ENCODE measurements around the gene SERPINB3. TPM values are rescaled to one million over a fixed set of nuclear protein-coding genes. Genes with fewer than 3 reads are reported as not detected.

Gene SERPINB3
- total RNA-seq, 4 donors from 2014 or later = not detected

- no peak for TF ChIP-seq POLR2A (IDR thresholded peaks at IDR 0.05)
- no peaks in the 10 kb centered on the region for H3K4me1 ChIP-seq
- in situ Hi-C loops (cut with MboI; ENCODE audit: low pct_ligation_motif_present in 1 of 4, low pct_unique_long_range_greater_than_20kb in 1 of 4, low sequenced_read_pairs in 3 of 4) = no loop called here
These were observed 20.0 kb upstream of the SERPINB3 start for GRCh38 chr18:63681449-63682340.

GRCh38 chr18:63679820-63680606, 18.3 kb upstream of the SERPINB3 start:
- WGBS, 2 donors (ENCODE audit: low coverage in 1 of 2) = 47 to 74% methylated on average over 4 to 5 of the region's 5 CpGs

More at GRCh38 chr18:63681449-63682340, 20.0 kb upstream of the SERPINB3 start:
- 45 to 60% methylated on average over 2 of the region's 2 CpGs for WGBS, 2 donors (ENCODE audit: low coverage in 1 of 2)
- H3K27ac ChIP-seq = no peak overlapping the region
- H3K27me3 ChIP-seq = no peaks in the 10 kb centered on the region
- no peaks in the 10 kb centered on the region for H3K9me3 ChIP-seq
- no peak overlapping the region for H3K4me3 ChIP-seq
- DNase-seq = no peak
- intact Hi-C loops (cut with DNase I; ENCODE audit: low total_unique reads) = no loop called here
- no peaks in the 10 kb centered on the region for H3K36me3 ChIP-seq

GRCh38 chr18:63677500-63678225, 16.0 kb upstream of the SERPINB3 start:
- in situ Hi-C loops (cut with MboI; ENCODE audit: low pct_ligation_motif_present in 1 of 4, low pct_unique_long_range_greater_than_20kb in 1 of 4, low sequenced_read_pairs in 3 of 4) = no loop called here
- no peaks in the 10 kb centered on the region for H3K27me3 ChIP-seq
- no peaks in the 10 kb centered on the region for H3K4me1 ChIP-seq

More at GRCh38 chr18:63679820-63680606, 18.3 kb upstream of the SERPINB3 start:
- Histone ChIP-seq H3K4me3 (no peak overlapping the region), H3K36me3 (no peaks in the 10 kb centered on the region), H3K27me3 (no peaks in the 10 kb centered on the region), H3K27ac (no peak overlapping the region), H3K4me1 (no peaks in the 10 kb centered on the region), H3K9me3 (no peaks in the 10 kb centered on the region)
- in situ Hi-C loops (cut with MboI; ENCODE audit: low pct_ligation_motif_present in 1 of 4, low pct_unique_long_range_greater_than_20kb in 1 of 4, low sequenced_read_pairs in 3 of 4) = no loop called here
- TF ChIP-seq CTCF (IDR thresholded peaks at IDR 0.05) = no peak
- no peak for TF ChIP-seq POLR2A (IDR thresholded peaks at IDR 0.05)
- TF ChIP-seq POLR2AphosphoS5 (IDR thresholded peaks at IDR 0.05) = no peak
- TF ChIP-seq EP300 (IDR thresholded peaks at IDR 0.05; ENCODE audit: low read depth) = no peak
- no peak for DNase-seq
- intact Hi-C loops (cut with DNase I; ENCODE audit: low total_unique reads) = no loop called here

More at GRCh38 chr18:63677500-63678225, 16.0 kb upstream of the SERPINB3 start:
- Histone ChIP-seq H3K36me3 (no peaks in the 10 kb centered on the region), H3K9me3 (no peaks in the 10 kb centered on the region), H3K27ac (no peak overlapping the region), H3K4me3 (no peak overlapping the region)
- 52 to 62% methylated on average over 5 of the region's 5 CpGs for WGBS, 2 donors (ENCODE audit: low coverage in 1 of 2)
- intact Hi-C loops (cut with DNase I; ENCODE audit: low total_unique reads) = loop anchor here (2.0 kb wide), 1 partner anchor 51 kb away; no protein-coding TSS in a partner anchor
- TF ChIP-seq CTCF (IDR thresholded peaks at IDR 0.05) (no peak), POLR2AphosphoS5 (IDR thresholded peaks at IDR 0.05) (no peak), POLR2A (IDR thresholded peaks at IDR 0.05) (no peak), EP300 (IDR thresholded peaks at IDR 0.05; ENCODE audit: low read depth) (no peak)
- no peak for DNase-seq

All from transverse colon (tissue), 4 donors.